NT2/D1 (cell line): ENCODE data around the gene HOXB6.

Source experiments
- DNase-seq: peaks from one replicate; pipeline ENCODE4 v3.0.0-alpha.2; 2011; ENCODE audit warnings: low read depth, low spot score
- H3K27me3 ChIP-seq: 2 replicates; pipeline ENCODE4 v1.6.0; 2011; ENCODE audit warnings: mild to moderate bottlenecking; ENCODE audit not compliant: insufficient read length, insufficient read depth
- H3K36me3 ChIP-seq: 2 replicates; pipeline ENCODE4 v1.6.1; 2011; ENCODE audit warnings: mild to moderate bottlenecking, low read length, mixed read lengths; ENCODE audit not compliant: insufficient read depth, insufficient read length
- H3K4me1 ChIP-seq: 2 replicates; pipeline ENCODE4 v1.5.1; 2011; ENCODE audit not compliant: insufficient read depth, insufficient read length
- H3K4me3 ChIP-seq: 2 replicates; pipeline ENCODE4 v1.5.1; 2011; ENCODE audit warnings: low read depth; ENCODE audit not compliant: insufficient read length
- H3K9ac ChIP-seq: 2 replicates; pipeline ENCODE4 v1.6.0; 2011; ENCODE audit warnings: low read depth; ENCODE audit not compliant: insufficient read length
- H3K9me3 ChIP-seq: 2 replicates; pipeline ENCODE4 v1.5.1; 2011; ENCODE audit warnings: mild to moderate bottlenecking, low read length; ENCODE audit not compliant: insufficient read depth
- SUZ12 ChIP-seq: IDR thresholded peaks from 2 replicates; pipeline ENCODE4 v1.6.1; 2011; ENCODE audit not compliant: insufficient read length, insufficient read depth; ENCODE audit errors: extremely low read depth
- YY1 ChIP-seq: IDR thresholded peaks from 2 replicates; pipeline ENCODE4 v1.6.1; 2011; ENCODE audit not compliant: insufficient read length, insufficient read depth
- ZNF274 ChIP-seq: IDR thresholded peaks from 2 replicates; pipeline ENCODE4 v1.6.1; 2011; ENCODE audit warnings: mild to moderate bottlenecking, low read depth, low read length

Gene HOXB6

GRCh38 chr17:48644910-48645557 is 40.2 kb upstream of the HOXB6 start:
- DNase-seq = no peak
- Histone ChIP-seq H3K27me3 (peaks cover 5% of the 10 kb centered on the region), H3K4me1 (peaks cover 8% of the 10 kb centered on the region), H3K4me3 (no peak overlapping the region), H3K9ac (no peak overlapping the region), H3K36me3 (peaks cover 26% of the 10 kb centered on the region), H3K9me3 (peaks cover 5% of the 10 kb centered on the region; the same call in 1 of the 2 replicates)
- TF ChIP-seq SUZ12 (no peak), ZNF274 (no peak)

- no peak overlapping the region for H3K4me3 ChIP-seq
- H3K9ac ChIP-seq = no peak overlapping the region
- H3K27me3 ChIP-seq = peaks cover 5% of the 10 kb centered on the region
- H3K4me1 ChIP-seq = peaks cover 8% of the 10 kb centered on the region
- DNase-seq = no peak
- TF ChIP-seq YY1 (no peak), SUZ12 (no peak), ZNF274 (no peak)
- peaks cover 5% of the 10 kb centered on the region; the same call in 1 of the 2 replicates for H3K9me3 ChIP-seq
- H3K36me3 ChIP-seq = peaks cover 26% of the 10 kb centered on the region
These were observed 39.4 kb upstream of the HOXB6 start for GRCh38 chr17:48644159-48644558.

- Histone ChIP-seq H3K36me3 (peaks cover 26% of the 10 kb centered on the region), H3K4me1 (peaks cover 8% of the 10 kb centered on the region), H3K4me3 (no peak overlapping the region), H3K9me3 (peaks cover 5% of the 10 kb centered on the region; the same call in 1 of the 2 replicates), H3K27me3 (peaks cover 5% of the 10 kb centered on the region), H3K9ac (no peak overlapping the region)
- TF ChIP-seq ZNF274 (no peak), YY1 (no peak), SUZ12 (no peak)
- DNase-seq = no peak
These were observed 38.9 kb upstream of the HOXB6 start for GRCh38 chr17:48643697-48644012.

- H3K36me3 ChIP-seq = peaks cover 29% of the 10 kb centered on the region
- H3K27me3 ChIP-seq = peaks cover 5% of the 10 kb centered on the region
- peaks cover 8% of the 10 kb centered on the region for H3K4me1 ChIP-seq
- no peak for DNase-seq
- H3K9me3 ChIP-seq = peaks cover 5% of the 10 kb centered on the region; the same call in 1 of the 2 replicates
- H3K9ac ChIP-seq = no peak overlapping the region
- TF ChIP-seq ZNF274 = no peak
- no peak for TF ChIP-seq SUZ12
- no peak for TF ChIP-seq YY1
- no peak overlapping the region for H3K4me3 ChIP-seq
These were observed 38.3 kb upstream of the HOXB6 start for GRCh38 chr17:48642843-48643696.

- Histone ChIP-seq H3K4me3 (no peak overlapping the region), H3K4me1 (peaks cover 6% of the 10 kb centered on the region), H3K9me3 (peaks cover 5% of the 10 kb centered on the region; the same call in 1 of the 2 replicates), H3K9ac (no peak overlapping the region), H3K27me3 (peaks cover 5% of the 10 kb centered on the region), H3K36me3 (peaks cover 35% of the 10 kb centered on the region)
- TF ChIP-seq SUZ12 = no peak
- TF ChIP-seq YY1 = no peak
- no peak for TF ChIP-seq ZNF274
- no peak for DNase-seq
These were observed 37.5 kb upstream of the HOXB6 start for GRCh38 chr17:48642059-48642842.

- H3K9ac ChIP-seq = no peak overlapping the region
- H3K9me3 ChIP-seq = peaks cover 5% of the 10 kb centered on the region; the same call in 1 of the 2 replicates
- H3K36me3 ChIP-seq = peaks cover 35% of the 10 kb centered on the region
- peaks cover 5% of the 10 kb centered on the region for H3K27me3 ChIP-seq
- no peak for TF ChIP-seq SUZ12
- TF ChIP-seq ZNF274 = no peak
- DNase-seq = no peak
- no peak overlapping the region for H3K4me3 ChIP-seq
- peaks cover 8% of the 10 kb centered on the region for H3K4me1 ChIP-seq
These were observed 36.8 kb upstream of the HOXB6 start for GRCh38 chr17:48641541-48642058.
